ENCODE data around the gene METTL22.

The METTL22 gene

DNA sequence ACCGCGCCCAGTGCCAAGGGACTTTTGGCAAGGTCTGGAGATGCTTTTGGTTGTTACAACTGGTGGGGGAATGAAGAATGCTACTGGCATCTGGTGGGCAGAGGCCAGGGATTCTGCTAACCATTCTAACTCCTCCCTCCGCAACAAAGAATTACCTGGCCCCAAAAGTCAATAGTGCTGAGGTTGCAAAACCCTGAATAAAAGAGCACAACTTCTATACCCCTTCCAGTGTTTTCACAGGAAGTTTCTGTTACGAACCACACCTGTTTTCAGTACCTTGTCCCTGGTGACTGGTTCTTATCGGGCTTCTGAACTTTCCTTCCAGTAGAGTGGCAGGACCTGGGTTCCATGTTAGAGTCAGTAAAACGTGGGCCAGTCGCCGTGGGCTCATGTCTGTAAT lies 70.2 kb downstream of the METTL22 start:
- DNase-seq (ENCODE audit: low read depth in 2 of 2) = no peak

DNA sequence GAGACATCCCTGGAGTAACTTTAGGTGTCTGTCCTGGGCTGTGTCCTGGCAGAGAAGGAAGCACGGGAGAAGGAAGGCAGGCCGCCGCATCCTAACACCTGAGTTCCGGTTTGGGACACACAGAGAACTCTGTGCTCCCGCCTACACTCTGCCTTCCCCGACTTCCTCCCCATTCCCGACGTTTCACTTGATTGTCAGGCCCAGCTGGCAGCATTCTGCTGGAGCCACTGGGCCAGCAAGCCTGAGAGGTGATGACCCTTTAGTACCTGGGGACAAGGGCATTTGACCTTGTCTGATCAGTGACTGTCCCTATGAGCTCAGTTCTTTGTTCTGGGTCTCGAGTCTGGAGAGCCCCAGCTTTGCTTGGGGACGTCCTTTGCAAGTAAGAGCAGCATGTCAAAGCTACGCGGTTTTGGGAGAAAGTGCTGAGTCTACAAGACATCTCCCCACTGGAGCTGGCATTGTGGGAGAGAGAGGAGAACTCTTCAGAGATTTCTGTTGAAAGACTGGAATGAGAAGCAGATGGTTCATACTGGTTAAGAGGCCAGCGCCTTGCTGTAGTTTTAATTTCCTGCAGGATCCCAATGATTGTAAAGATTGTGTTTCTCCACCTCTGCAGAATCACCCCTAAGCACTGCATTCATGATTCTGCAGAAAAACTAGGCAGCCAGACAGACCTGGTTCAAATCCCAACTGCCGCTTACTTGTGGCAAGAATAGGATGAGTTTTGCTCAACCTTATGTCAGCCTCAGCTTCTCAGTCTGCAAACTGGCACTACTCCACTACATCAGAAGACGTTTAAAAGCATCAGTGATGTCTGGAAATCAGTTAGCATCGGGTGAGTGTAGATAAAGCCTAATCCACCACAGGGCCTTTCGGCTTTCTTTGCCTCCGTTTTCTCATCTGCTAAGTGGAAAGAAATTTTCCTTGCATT lies 73.6 kb downstream of the METTL22 start:
- no peak for DNase-seq (ENCODE audit: low read depth in 2 of 2)

DNA sequence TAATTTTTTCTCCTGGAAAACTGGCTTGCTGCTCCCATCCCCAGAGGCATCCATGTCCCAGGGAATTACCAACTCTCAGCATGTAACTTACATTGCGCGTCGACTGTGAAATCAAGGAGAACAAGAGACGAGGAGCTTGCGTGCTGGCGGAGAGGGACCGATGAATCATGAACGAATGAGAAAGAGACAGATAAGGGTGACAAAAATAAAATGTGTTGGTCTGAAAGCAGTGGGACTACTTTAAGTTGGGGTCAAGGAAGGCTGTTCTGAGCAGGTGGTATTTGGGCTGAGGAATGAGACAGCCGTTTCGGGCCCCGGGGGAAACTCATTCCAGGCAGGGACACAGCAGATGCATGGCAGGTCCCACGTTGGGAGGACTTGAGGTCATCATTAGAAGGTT lies 75.4 kb downstream of the METTL22 start:
- no peak for DNase-seq (ENCODE audit: low read depth in 2 of 2)

DNA sequence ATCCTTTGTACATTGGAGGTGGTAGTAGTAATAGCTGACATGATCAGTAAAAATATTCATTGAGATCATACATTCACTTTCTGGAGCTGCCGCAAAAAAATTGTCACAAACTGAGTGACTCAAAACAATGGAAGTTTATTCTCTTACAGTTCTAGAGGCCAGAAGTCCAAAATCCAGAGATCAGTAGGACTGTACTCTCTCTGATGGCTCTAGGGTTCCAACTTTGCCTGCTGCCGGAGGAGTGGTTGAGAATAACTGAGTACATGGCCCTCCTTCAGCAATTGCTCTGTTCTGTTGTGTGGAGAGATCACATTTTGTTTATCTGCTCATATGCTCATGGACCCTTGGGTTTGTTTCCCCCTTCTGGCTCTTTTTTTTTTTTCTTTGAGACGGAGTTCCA lies 76.5 kb downstream of the METTL22 start:
- no peak for DNase-seq (ENCODE audit: low read depth in 2 of 2)
